ENCODE data around the gene BAHD1.
A peak's percentile ranks its signal among the peaks of the same experiment; 100 is the strongest.

BAHD1 gene

DNA sequence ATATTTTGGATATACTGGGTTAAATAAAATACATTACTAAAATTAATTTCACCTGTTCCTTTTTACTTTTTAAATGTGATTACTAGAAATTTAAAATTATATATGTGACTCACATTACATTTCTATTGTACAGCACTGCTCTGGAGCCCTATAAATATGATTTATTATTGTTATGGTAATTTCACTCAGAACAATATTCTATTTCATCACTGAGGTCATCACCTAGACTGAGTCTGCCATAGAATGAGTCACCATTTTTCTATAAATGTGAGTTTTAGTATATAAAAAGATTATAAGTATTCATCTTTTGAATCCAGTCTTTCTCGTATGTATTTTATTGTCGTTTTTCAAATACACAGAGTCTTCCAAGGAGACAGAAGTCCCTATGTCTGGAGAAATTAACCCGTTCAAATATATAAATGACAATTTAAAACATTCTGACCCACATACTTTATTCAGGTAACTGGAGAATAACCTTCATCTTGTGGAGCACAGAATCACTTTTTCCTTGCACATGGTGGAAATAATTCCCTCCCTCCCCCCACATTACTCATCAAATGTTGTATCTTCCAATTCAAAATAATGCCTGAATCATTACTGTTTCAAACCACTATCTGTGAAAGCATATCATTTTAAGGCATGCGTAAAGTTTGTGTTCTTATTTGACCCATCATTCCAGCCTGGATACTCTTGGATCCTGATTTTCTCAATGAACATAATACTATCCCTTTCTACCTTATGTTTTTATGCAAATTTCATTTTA is 60.0 kb downstream of the BAHD1 start:
- DNase-seq, result peak; percentile 60

DNA sequence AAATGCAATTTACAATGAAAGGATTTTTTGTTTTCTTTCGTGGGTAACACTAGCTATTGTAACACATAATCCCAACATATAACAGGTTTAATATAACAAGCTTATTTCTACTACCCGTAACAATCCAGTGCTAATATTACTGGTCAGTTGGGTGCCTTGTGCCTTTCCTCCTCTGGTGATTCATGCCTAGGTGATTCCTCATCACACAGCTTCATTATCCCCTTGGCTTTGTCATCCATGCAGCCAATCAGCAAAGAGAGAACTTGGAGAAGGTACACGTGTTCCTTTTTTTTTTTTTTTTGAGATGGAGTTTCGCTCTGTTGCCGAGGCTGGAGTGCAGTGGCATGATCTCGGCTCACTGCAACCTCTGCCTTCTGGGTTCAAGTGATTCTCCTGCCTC is 60.7 kb downstream of the BAHD1 start:
- peak; percentile 17 for DNase-seq

DNA sequence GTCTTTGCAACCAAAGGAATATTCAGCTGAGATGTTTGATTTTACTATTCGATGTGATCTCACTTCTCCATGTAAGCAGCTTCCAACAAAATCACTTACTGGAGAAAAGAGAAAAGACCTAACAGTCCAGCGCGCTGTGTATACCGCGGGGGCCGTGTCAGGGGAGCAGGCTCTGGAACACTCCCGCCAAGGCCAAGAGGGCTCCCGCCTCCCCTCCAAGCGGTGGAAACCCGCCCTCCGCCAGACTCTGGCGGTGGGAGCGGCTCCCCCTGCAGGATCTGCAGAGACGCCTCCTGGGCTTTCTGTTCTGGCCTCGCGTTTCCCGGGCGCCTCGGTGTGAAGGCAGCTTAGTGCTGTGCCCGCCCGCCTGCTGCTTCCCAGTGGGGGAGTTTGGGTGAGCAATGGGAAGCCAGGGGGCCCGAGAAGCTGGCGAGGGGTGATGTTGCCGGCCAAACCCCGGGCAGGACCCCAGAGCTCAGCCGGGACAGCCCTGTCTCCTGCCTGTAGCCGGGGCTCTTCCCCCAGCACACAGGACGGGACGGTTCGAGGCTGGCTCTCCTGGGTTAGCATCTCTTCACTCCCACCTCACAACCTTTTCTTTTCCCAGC is 66.3 kb downstream of the BAHD1 start:
- peak; percentile 72 for DNase-seq

DNA sequence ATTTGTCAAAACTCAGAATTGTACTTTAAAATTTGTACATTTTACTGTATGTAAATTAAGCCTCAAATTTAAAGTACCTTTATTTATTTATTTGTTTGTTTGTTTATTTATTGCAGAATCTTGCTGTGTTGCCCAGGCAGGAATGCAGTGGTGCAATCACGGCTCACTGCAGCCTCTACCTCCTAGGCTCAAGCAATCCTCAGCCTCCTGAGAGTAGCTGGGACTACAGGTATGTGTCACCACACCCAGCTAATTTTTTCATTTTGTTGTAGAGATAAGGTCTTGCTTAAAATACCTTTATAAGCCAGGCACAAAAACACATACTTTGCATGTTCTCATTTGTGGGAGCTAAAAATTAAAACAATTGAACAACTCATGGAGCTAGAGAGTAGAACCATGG is 67.5 kb downstream of the BAHD1 start:
- no peak for DNase-seq

DNA sequence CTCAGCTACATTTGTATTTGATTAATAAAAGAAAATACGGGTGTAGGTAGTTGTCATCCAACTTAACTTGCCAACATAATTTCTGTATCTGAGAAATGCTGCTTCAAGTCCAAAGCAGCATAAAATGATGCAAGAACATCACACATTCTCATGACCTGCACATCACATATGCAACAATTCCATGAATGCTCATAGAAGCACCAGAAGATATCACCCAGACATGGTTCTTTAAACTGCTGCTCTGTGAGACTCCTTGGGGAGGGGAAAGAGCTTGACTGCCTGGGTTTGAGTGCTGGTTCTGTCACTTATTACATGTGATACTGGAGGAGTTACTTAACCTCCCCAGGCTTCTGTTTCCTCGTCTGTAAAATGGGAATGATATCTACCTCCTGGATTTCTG is 69.4 kb downstream of the BAHD1 start:
- DNase-seq, result no peak

DNA sequence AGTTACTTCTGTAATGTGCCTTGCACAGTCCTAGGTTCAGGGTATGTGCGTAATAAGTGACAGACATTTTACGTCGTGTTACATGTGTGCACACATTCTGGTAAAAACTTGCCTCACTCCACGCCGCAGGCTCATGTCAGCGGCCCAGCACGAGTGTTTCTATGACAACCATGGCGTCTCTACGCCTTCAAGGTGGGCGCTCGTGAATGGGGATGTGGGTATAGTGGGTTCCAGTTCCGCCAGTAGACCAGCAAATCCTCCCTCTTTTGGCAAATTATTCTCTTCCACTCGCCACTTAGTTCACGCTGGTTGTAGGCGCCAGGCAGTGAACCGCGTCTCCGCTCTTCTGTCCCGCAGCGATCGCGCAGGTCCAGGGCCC is 70.3 kb downstream of the BAHD1 start:
- no peak for DNase-seq

DNA sequence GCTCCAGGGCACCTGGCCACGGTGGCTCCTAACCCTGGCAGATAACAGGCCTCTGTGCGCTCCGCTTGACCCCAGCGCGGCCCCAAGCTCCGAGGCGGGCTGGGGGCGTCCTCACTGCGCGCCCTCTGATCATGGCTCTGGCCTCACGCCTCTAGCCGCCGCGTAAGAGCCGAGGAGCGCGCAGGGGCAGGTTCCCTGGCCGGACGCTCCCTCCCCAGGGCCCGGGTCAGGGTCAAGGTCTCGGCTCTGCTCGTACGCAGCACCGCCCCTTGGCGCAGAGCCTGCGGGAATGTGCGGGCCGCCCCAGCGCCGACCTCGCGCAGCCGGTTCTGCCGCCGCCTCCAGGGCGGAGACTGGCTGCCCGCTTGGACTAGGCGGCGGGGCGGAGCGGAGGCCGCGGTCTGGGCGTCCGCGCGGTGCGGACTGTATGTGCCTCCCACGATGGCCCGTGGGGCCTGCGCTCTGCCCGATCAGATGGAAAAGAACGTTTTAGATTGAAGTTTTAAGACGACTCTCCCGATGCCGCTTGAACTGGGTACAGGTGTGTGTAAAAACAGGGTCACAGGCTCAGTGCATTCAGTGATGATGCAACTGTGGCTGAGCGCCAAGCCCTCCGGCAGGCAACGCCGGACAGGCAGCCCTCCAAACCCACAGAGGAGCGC is 70.8 kb downstream of the BAHD1 start:
- DNase-seq, result peak; percentile 12

DNA sequence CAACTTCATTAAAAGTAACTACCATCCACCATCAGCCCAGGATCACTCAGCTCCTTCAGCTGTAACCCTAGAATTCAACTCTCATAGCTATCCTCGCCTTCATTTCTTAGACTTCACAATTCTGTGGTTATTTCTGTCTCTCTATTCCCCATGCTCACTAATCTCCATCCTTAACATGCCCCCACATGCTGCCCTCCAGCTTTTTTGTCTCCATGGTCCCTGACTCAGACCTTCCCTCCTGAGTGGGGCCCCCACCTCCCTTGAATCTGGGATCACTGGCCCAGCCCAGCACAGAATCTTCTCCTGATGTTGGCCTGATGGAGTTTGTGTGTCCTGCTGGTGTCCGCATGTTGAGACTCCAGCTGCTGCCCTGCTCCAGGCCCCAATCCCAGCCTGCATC is 71.7 kb downstream of the BAHD1 start:
- no peak for DNase-seq

DNA sequence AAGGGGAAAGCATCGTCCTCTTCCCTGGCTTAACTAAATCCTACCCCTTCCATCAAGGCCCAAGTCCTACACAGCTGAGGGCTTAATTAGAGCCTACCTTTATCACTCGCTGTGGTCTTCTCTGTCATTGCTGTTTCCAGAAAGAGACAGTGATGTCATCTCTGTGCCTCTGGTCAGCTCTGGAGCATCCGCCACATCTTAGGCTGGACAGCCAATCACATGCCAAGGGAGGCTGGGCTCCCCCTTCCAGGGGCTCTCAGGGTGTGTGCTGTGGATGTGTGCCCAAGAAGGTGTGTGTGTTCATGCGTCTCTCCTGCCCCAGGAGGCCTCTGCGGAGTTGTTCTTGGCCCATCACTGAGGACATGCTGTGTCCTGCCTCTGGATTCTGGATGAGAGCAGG is 72.9 kb downstream of the BAHD1 start:
- no peak for DNase-seq

DNA sequence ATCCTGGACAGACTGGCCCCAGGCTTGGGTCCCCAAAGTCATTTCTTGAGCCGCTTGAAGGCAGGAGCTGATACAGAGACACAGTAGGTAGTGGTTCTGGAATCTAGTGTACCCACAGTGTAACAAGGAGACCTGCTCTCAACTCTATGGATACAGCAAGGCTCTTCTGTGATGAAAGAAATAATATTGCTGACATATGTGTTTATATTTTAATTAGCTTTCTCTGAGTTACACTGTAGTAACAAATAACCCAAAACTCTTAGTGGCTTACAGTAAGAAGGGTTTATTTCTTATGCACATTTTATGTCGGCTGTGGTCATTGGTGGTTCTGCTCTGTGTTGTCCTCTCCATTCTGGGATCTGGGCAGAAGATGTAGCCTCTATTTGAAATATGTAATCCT is 75.6 kb downstream of the BAHD1 start:
- no peak for DNase-seq
